IPS-18a (cell line): ENCODE results near the gene SLC25A28.

ENCODE experiments used
- H3K27ac ChIP-seq: one replicate; pipeline ENCODE4 v1.5.1; 2013; ENCODE audit warnings: low read length
- H3K27me3 ChIP-seq: one replicate; pipeline ENCODE4 v1.6.1; 2013; ENCODE audit warnings: mild to moderate bottlenecking, low read length; ENCODE audit not compliant: control insufficient read depth, insufficient read depth
- H3K36me3 ChIP-seq: one replicate; pipeline ENCODE4 v1.6.1; 2013; ENCODE audit warnings: low read depth, low read length; ENCODE audit not compliant: control insufficient read depth
- H3K4me1 ChIP-seq: one replicate; pipeline ENCODE4 v1.6.1; 2013; ENCODE audit warnings: low read depth, low read length; ENCODE audit not compliant: control insufficient read depth
- H3K4me3 ChIP-seq: one replicate; pipeline ENCODE4 v1.5.1; 2013; ENCODE audit warnings: low read length
- H3K9ac ChIP-seq: one replicate; pipeline ENCODE4 v1.6.1; 2013; ENCODE audit warnings: mild to moderate bottlenecking, low read length, moderate library complexity
- H3K9me3 ChIP-seq: one replicate; pipeline ENCODE4 v1.6.1; 2013; ENCODE audit warnings: low read depth, low read length; ENCODE audit not compliant: control insufficient read depth

Gene SLC25A28

DNA sequence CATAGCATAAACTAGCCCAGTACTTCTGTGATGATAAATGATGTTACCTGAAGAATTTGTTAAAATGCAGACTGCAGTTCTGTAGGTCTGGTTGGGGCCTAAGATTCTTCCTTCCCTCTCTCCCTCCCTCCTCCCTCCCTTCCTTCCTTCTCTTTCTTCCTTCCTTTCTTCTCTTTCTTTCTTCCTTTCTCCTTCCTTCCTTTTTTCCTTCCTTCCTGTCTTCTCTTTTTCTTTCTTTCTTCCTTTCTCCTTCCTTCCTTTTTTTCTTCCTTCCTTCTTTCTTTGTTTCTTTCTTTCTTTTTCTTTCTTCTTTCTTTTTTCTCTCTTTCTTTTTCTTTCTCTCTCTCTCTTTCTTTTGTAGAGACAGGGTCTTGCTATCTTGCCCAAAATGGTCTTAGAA is 3.7 kb upstream of the SLC25A28 start:
- Histone ChIP-seq H3K36me3 (no peaks in the 10 kb centered on the region), H3K27ac (no peak overlapping the region), H3K4me1 (peaks cover 10% of the 10 kb centered on the region), H3K4me3 (no peak overlapping the region), H3K27me3 (no peaks in the 10 kb centered on the region), H3K9me3 (no peaks in the 10 kb centered on the region), H3K9ac (no peak overlapping the region)

DNA sequence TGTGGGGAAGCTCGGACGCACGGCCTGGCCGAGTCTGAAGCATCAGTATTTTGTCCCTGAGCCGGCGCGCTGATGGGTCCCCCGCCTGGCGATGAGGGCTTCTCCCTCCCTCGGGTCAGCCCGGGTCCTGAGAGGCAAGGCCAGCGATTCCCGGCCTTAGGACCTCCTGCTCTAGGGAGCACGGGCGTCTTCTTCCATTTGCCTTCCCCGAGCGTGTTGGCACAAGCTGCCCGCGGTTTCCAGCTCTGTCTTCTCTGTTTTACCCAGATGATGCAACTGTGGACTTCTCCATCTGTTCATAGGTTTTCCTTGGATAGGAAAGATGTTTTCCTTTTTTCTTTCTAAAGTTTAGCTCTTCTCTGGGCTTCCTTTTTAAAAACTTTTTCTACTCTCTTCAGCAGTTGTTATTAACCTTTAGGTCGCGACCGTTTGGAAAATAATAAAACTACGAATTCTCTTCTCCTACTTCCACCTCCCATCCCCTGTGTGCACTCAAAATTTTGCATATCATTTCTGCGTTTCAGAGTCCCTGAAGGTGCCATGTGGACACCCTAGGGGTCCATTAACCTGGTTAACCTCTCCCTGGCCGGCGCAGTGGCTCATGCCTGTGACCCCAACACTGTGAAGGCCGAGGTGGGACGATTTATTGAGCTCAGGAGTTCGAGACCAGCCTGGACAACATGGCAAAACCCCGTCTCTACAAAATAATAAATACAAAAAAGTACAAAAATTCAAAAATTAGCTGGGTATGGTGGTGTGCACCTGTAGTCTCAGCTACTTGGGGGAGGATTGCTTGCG is 1.4 kb upstream of the SLC25A28 start:
- H3K4me1 ChIP-seq = peaks cover 21% of the 10 kb centered on the region

DNA sequence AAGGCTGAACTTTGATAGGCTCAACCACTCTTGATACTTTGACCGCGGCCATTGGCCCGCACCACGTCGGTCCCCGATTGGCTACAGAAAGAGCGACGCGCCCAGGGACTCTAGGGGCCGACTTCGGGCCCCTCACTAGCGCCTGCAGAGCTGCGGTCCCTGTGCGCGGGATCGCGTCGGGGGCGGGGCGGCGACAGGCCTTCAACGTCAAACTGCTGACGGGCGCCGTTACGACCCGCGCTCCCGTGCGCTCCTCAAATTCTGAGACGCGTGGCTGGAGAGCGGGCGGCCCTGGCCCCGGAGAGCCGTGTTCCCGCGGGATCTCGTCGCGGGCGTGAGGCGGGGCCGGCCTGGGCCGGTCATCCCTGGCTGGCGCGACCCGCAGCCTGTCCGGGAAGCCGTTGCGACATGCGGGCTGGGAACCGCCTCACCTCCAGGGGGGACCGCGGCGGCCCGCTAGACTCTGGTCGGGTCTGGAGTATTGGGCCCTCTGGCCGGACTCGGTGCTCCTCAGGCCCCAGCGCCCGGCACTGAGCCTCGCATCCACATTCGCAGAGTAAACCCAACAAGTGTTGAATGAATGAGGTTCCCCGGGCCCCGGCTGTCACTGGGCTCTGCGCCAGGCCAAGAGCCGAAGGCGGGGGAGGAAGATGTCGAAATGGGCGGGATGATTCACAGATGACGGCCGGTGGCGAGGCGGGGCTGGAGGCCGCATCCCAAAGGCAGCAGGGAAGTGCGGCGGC is 643 bp upstream of the SLC25A28 start:
- Histone ChIP-seq H3K27ac (no peak overlapping the region), H3K4me3 (peak overlapping the region; percentile 80), H3K9me3 (no peaks in the 10 kb centered on the region), H3K36me3 (no peaks in the 10 kb centered on the region), H3K4me1 (peaks cover 21% of the 10 kb centered on the region), H3K9ac (peak overlapping the region; percentile 84), H3K27me3 (no peaks in the 10 kb centered on the region)

More for the DNA sequence above, 1.4 kb upstream of the SLC25A28 start:
- no peaks in the 10 kb centered on the region for H3K36me3 ChIP-seq
- H3K4me3 ChIP-seq = peak overlapping the region; percentile 80
- H3K27ac ChIP-seq = peak overlapping the region; percentile 59
- no peaks in the 10 kb centered on the region for H3K9me3 ChIP-seq
- H3K9ac ChIP-seq = peak overlapping the region; percentile 84
- no peaks in the 10 kb centered on the region for H3K27me3 ChIP-seq

DNA sequence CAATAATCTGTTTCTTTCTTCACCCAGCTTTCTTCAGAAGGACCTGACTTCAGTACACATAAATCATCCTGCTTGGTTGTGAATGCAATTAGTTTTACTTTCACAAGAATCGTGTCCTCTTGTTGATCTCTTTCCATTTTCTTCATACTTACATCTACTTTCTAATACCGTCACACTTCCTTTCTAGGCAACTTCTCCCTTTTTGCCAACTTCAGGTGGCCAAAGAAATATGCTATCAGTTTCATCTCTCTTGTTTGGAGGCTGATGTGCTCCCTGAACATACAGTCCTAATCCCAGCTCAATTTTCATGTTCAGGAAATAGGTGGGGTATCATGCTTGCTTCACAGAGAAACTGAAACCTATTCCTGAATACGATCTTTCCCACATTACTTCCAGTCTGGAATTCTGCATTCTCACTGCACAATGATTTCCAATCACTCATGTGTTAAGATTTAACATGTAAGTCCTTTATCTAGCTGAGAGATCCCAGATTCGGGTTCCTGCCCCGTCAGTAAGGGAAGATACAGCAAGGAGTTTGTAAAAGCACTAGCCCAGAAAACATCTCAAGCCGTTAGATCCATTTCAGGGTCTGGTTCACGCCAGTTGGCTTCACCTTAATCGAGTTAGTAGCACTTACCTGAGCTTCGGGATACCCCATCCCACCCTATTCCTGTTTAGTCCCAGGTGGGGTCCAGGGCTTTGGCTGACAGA is 994 bp downstream of the SLC25A28 start:
- H3K9ac ChIP-seq = peak overlapping the region; percentile 53
- H3K9me3 ChIP-seq = no peaks in the 10 kb centered on the region
- no peaks in the 10 kb centered on the region for H3K27me3 ChIP-seq
- peak overlapping the region; percentile 80 for H3K4me3 ChIP-seq
- H3K27ac ChIP-seq = no peak overlapping the region
- H3K36me3 ChIP-seq = no peaks in the 10 kb centered on the region
- H3K4me1 ChIP-seq = peaks cover 21% of the 10 kb centered on the region

DNA sequence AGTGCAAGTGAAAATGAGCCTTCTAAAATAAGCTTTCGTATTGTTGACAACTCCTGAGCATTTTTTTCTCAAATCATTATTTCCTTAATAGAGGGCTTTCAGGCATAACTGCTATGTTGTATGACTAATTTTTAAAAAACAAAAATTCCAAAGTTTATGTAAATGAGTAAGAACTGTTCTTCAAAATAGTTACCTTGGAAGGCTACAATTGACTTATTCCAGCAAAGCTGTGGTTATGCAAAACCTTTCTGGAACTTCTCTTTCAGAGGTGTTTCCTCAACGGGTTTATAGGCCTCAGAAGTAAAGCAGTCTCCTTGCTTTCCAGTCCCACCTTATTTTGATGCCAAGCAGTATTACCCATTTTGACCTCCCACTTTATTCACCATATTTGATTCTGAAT is 2.5 kb downstream of the SLC25A28 start:
- peaks cover 21% of the 10 kb centered on the region for H3K4me1 ChIP-seq
- no peak overlapping the region for H3K9ac ChIP-seq
- no peak overlapping the region for H3K27ac ChIP-seq
- H3K27me3 ChIP-seq = no peaks in the 10 kb centered on the region
- H3K4me3 ChIP-seq = no peak overlapping the region
- H3K36me3 ChIP-seq = no peaks in the 10 kb centered on the region
- no peaks in the 10 kb centered on the region for H3K9me3 ChIP-seq

DNA sequence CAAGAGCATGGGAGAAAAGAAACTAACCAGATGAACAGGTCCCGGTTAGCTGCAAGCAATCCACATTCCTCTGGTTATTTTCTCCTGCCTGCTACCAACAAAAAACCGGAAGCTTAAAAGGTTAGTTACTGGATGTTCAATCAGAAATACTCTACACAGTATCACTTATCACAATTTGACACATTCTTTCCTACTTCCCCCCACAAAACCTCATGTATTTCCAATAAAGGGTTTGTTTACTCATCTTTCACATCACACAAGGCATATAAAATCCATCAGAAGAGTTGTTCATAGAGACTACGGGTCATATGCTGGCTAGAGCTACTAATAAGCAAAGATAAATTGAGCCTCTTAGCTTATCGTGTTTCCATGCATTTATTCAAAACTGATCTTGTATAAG is 4.8 kb downstream of the SLC25A28 start:
- Histone ChIP-seq H3K9ac (no peak overlapping the region), H3K36me3 (peaks cover 5% of the 10 kb centered on the region), H3K27me3 (no peaks in the 10 kb centered on the region), H3K4me3 (no peak overlapping the region), H3K27ac (no peak overlapping the region), H3K4me1 (peaks cover 14% of the 10 kb centered on the region), H3K9me3 (no peaks in the 10 kb centered on the region)

DNA sequence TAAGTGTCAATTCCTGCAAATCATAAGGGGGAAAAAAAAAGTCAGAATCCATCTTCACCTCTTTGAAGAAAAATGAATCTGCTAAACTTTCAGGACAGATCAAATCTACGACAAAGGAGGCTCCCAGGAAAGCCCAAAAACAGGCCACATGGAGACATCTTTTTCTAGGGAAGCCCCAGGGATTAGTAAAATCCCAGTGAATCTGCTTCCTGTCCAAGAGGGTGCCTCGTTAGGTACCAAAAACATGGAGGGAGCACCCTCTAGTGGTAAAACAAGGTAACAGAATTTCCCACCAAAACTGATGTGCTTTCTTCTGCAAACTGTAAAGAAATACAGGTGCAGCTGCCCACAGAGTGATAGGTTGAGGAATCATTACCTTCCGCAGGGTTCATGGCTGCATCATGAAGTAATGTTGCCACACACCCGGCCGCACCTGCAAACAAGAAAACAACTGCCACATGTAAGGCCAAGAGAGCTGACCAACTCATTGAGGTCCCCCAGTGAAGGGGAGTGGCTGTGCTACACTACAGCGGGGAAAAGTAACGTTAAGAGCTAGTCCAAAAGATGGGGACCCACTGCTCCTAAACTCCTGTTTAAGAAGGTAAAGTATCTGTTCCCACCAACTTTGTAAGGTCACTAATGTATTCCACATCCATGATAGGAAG is 7.9 kb downstream of the SLC25A28 start:
- H3K9me3 ChIP-seq = no peaks in the 10 kb centered on the region
- no peak overlapping the region for H3K9ac ChIP-seq
- no peaks in the 10 kb centered on the region for H3K4me1 ChIP-seq
- peaks cover 5% of the 10 kb centered on the region for H3K36me3 ChIP-seq
- H3K4me3 ChIP-seq = no peak overlapping the region
- H3K27me3 ChIP-seq = no peaks in the 10 kb centered on the region
- no peak overlapping the region for H3K27ac ChIP-seq

DNA sequence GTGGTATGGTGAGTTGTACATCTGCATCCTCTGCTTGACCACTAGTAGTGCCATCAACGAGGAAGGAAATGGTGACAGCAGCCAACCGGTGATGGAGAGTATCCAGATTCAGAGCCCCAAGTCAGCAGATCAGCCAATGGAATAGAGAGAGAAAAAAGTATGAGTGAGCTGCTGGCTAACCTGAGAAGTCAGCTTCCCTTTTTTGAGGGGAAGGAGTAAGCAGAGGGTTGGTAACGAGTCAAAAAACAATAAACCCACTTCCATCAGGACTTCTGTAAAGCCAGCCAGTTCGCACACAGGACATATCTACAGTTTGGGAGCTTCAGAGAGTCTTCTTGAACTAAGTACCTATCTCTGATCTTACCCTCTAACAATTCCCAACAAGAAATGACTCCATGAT is 8.9 kb downstream of the SLC25A28 start:
- Histone ChIP-seq H3K9ac (no peak overlapping the region), H3K27ac (no peak overlapping the region), H3K4me3 (no peak overlapping the region), H3K36me3 (peaks cover 5% of the 10 kb centered on the region), H3K4me1 (no peaks in the 10 kb centered on the region), H3K9me3 (no peaks in the 10 kb centered on the region), H3K27me3 (no peaks in the 10 kb centered on the region)

DNA sequence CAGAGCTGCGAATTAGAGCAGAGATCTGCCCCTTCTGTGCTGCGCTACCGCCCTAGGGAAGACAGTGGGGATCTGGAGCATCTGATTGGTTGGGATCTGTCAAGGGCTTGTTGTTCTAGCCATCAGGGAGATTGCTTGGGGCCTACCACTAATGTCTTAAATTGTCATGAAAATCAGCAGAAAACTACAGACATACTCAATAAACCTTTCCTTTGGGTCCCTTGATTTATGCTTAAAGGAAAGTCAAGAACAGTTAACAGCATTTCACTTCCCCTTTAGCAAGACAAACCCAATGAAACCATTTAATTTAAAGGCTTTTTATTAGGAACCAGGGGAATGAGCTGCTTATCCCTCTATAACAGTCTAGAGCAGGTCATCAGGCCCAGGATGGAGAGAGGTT is 10.0 kb downstream of the SLC25A28 start:
- peaks cover 5% of the 10 kb centered on the region for H3K36me3 ChIP-seq
- no peaks in the 10 kb centered on the region for H3K27me3 ChIP-seq
- no peaks in the 10 kb centered on the region for H3K9me3 ChIP-seq
- no peak overlapping the region for H3K4me3 ChIP-seq
- no peak overlapping the region for H3K9ac ChIP-seq
- no peak overlapping the region for H3K27ac ChIP-seq
- no peaks in the 10 kb centered on the region for H3K4me1 ChIP-seq

DNA sequence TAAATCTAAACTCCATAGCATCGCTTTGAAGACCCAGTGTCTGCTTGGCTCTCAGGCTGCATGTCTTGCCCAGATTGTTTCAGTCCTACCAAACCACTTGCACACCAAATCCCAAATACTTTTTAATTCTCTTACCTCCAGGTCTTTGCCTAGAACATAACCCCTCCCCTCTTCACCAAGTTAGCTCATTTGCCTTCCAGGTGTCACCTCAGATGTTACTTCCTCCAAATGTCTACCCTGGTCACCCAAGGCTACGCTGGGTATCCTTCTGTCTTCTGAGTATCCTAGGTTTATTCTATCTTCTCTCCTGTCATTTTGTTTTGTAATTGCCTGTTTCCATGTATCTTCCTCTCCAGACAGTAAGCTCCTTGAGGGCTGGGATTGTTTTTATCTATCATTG is 11.1 kb downstream of the SLC25A28 start:
- H3K27me3 ChIP-seq = no peaks in the 10 kb centered on the region
- no peak overlapping the region for H3K9ac ChIP-seq
- peaks cover 5% of the 10 kb centered on the region for H3K36me3 ChIP-seq
- no peaks in the 10 kb centered on the region for H3K9me3 ChIP-seq
- H3K4me1 ChIP-seq = no peaks in the 10 kb centered on the region
- H3K27ac ChIP-seq = no peak overlapping the region
- H3K4me3 ChIP-seq = no peak overlapping the region

DNA sequence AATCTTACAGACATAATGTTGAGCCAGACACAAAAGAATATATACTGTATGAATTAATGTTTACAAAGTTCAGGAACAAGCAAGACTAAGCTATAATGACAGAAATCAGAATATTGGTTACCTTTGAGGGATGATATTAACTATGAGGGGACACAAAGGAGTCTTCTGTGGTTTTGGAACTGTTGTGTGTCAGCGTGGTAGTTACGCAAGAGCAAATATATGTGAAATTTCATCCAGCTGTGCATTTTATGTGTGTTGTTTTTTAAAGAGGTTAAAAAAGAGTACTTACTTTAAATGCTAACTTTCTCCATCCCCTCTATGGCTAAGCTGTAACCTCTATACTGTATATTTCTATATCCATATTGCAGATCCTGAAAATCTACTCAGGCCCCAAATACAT is 14.9 kb downstream of the SLC25A28 start:
- no peak overlapping the region for H3K27ac ChIP-seq
- H3K9ac ChIP-seq = no peak overlapping the region
- no peaks in the 10 kb centered on the region for H3K36me3 ChIP-seq
- H3K27me3 ChIP-seq = no peaks in the 10 kb centered on the region
- H3K4me3 ChIP-seq = no peak overlapping the region
- H3K4me1 ChIP-seq = no peaks in the 10 kb centered on the region
- no peaks in the 10 kb centered on the region for H3K9me3 ChIP-seq
